Activated T-cell treated with anti-CD3 and anti-CD28 coated beads, Interleukin-2, amount 50 U/mL, for 24 hours (primary cell): ENCODE measurements around the gene DNAJC16.

Source experiments
- DNase-seq: peaks from one replicate; pipeline ENCODE4 v3.0.0-alpha.2; 2020
- H3K27ac Mint-ChIP-seq: 2 replicates; pipeline ENCODE4 v1.8.0; 2020; ENCODE audit warnings: mild to moderate bottlenecking, mixed read lengths
- H3K27me3 Mint-ChIP-seq: 2 replicates; pipeline ENCODE4 v1.8.0; 2020; ENCODE audit warnings: mixed read lengths
- H3K36me3 Mint-ChIP-seq: 2 replicates; pipeline ENCODE4 v1.8.0; 2020; ENCODE audit warnings: low read depth, mixed read lengths
- H3K4me1 Mint-ChIP-seq: 2 replicates; pipeline ENCODE4 v1.8.0; 2020; ENCODE audit warnings: low read depth, mixed read lengths
- H3K4me3 Mint-ChIP-seq: 2 replicates; pipeline ENCODE4 v1.8.0; 2020; ENCODE audit warnings: mild to moderate bottlenecking, moderate library complexity, mixed read lengths
- H3K9me3 Mint-ChIP-seq: 2 replicates; pipeline ENCODE4 v1.8.0; 2020; ENCODE audit warnings: mixed read lengths

Gene DNAJC16

DNA sequence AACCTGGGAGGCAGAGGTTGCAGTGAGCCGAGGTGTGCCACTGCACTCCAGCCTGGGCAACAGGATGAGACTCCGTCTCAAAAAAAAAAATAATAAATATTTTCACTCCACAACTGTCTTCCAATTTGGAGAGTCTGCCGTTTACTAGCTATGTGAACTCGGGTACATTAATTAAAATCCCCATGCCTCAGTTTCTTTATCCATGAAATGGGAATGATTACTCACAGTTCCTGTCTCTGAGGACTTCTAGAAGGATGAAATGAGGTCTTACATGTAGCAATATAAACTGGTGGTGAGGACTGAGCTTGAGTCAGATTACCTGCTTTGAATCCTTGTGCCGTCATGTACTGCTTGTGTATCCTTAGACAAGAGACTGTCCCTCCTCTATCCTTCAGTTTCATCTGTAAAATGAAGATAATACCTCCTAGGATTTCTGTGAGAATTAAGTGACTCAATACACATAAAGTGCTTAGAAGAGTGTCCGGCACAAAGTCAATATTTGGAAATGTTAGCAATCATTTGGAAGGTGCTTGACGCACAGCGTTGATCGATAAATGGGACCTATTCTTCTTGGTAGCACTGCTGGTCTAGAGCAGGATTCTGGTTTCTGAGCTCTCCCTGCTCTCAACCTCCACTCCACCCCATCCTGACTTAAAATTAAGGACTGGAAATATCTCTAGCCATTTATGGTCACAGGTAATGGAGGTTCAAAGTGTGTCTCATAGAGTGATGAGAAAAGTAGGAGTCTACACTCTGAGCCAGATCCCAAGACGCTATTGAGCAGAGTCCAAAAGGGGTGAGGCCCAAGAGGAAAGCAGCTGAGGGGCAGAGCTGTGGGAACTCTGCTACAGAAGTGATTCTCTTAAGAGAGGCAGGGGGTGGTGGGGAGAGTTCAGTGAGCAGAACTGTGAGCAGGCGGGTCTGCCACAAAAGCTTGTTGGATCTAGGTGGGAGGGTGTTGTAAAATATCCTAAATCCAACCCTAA lies 79.0 kb downstream of the DNAJC16 start:
- no peaks in the 10 kb centered on the region for H3K36me3 Mint-ChIP-seq
- H3K4me1 Mint-ChIP-seq = peaks cover 13% of the 10 kb centered on the region
- H3K4me3 Mint-ChIP-seq = no peak overlapping the region
- H3K9me3 Mint-ChIP-seq = peaks cover 7% of the 10 kb centered on the region
- no peak overlapping the region for H3K27ac Mint-ChIP-seq
- no peaks in the 10 kb centered on the region for H3K27me3 Mint-ChIP-seq
- no peak for DNase-seq

DNA sequence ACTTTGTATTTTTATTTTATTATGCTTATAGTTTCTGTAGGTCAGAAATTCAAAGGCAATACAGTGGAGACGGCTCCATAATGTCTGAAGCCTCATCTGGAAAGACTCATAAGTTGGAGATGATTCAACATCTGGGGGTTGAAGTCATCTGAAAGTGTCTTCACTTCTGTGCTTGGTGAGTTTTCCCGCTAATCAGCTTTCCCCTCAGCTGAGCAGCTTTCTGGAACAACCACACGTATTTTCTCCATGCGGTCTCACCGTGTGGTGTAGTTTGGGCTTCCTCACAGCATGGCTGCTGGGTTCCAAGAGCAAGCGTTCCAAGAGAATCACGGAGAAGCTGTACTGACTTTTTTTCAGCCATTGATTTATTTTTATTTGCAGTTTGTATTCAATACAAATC lies 83.0 kb downstream of the DNAJC16 start:
- Mint-ChIP-seq H3K27ac (no peak overlapping the region), H3K4me1 (no peaks in the 10 kb centered on the region), H3K27me3 (no peaks in the 10 kb centered on the region)

DNA sequence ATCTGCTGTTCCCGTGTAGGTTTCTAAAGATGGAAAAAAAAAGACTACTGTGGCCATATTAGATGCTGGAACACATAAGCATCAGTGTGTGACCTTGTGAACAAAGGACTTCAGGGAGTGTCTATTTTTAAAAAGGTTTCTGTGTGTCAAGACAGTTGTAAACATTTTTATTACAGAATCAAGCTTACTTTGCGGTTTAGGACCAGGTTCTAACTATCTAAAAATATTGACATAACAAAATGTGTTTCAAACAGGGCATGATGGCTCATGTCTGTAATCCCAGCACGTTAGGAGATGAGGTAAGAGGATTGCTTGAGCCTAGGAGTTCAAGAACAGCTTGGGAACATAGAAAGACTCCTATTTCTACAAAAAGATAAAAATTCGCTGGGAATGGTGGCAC lies 83.5 kb downstream of the DNAJC16 start:
- no peak for DNase-seq
- no peak overlapping the region for H3K4me3 Mint-ChIP-seq

More for the DNA sequence above, 83.0 kb downstream of the DNAJC16 start:
- H3K4me3 Mint-ChIP-seq = no peak overlapping the region
- H3K36me3 Mint-ChIP-seq = no peaks in the 10 kb centered on the region
- DNase-seq = no peak
- no peaks in the 10 kb centered on the region for H3K9me3 Mint-ChIP-seq

DNA sequence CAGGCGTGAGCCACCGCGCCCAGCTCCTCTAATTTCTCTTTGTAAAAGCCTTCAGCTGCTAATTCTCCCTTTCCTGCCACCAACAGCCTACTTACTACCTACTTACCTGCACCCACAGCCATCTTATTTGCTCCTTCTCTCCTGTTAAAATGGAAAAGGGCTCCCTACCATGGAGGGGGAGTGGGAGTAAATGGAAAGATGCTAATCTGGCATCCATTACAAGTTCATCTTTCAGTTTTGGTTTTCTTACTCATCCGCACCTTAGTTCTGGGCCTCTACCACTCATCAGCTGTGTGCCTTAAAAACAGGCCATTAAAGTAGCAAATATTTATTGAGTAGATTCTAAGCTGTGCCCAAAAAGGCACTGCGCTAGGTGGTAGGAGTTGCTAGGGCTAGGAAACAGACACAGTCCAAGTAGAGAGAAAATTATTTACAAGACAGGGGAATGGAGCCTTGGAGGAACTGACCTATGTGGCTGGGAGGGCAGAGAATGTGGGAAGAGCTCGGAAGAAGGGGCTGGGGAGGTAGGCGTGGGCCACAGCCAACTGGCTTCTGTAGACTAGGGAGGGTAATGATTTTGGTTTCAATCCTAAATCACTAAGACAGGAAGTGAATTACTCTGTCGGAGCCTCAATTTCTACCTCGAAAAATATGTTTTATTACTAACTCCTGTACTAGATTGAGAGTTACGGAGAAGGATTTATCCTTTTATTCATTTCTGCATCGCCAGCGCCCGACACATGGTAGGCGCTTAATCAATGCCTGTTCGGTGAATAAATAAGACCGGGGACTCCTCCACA lies 89.9 kb downstream of the DNAJC16 start:
- no peaks in the 10 kb centered on the region for H3K9me3 Mint-ChIP-seq
- H3K36me3 Mint-ChIP-seq = peaks cover 34% of the 10 kb centered on the region
- peak overlapping the region; percentile 96 for H3K27ac Mint-ChIP-seq
- H3K4me1 Mint-ChIP-seq = peaks cover 39% of the 10 kb centered on the region
- peak; percentile 42 for DNase-seq
- H3K27me3 Mint-ChIP-seq = no peaks in the 10 kb centered on the region
- peak overlapping the region; percentile 91 for H3K4me3 Mint-ChIP-seq

More for the DNA sequence above, 83.5 kb downstream of the DNAJC16 start:
- Mint-ChIP-seq H3K4me1 (no peaks in the 10 kb centered on the region), H3K9me3 (no peaks in the 10 kb centered on the region), H3K27me3 (no peaks in the 10 kb centered on the region), H3K36me3 (no peaks in the 10 kb centered on the region), H3K27ac (no peak overlapping the region)

DNA sequence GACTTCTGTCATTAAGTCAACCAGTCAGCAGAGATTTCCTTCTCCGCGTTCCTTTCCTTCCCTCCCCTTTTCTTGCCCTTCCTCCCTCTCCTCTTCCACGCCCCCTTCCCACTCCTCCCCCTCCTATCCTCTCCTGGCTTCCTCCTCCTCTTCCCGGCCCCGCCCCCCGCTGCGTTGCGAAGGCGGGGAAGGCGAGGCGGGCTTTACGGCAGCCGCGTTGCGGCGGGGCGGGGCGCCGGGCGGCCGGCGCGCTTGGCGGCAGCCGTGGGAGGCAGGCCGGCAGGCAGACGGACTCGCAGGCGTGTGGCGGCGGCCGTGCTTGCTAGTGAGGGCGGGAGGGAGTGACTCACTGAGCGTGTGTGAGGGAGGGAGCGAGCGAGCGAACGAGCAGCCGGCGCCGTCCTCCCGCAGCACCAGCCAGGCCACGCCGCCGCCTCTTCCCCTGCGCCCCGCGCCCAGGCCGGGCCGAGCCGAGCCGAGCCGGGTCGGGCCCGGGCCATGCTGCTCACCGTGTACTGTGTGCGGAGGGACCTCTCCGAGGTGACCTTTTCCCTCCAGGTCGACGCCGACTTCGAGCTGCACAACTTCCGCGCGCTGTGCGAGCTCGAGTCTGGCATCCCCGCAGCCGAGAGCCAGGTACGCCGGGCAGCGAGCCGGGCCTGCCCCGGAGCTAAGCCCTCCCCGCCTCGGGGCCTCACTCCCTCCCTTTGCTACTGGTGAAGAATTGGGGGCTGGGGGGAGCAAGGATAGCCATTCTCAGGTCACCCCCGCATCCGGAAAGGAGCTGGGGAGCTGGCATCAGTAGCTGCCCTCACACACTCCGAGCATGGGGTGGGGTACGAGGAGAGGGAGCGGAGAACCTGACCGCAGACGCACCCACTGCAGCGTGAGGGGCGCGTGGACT lies 90.8 kb downstream of the DNAJC16 start, which contains the start of gene DDI2:
Gene DDI2, plus strand, starts transcription at position 286 of the 904 bp plus-strand sequence. Its CDS starts 213 bp downstream, at position 499.
- Mint-ChIP-seq H3K9me3 (no peaks in the 10 kb centered on the region), H3K27me3 (no peaks in the 10 kb centered on the region), H3K4me1 (peaks cover 46% of the 10 kb centered on the region), H3K27ac (peak within 1 kb of the TSS; percentile 96), H3K4me3 (peak within 1 kb of the TSS; percentile 91), H3K36me3 (peaks cover 42% of the 10 kb centered on the region)
- DNase-seq = peak; percentile 95

DNA sequence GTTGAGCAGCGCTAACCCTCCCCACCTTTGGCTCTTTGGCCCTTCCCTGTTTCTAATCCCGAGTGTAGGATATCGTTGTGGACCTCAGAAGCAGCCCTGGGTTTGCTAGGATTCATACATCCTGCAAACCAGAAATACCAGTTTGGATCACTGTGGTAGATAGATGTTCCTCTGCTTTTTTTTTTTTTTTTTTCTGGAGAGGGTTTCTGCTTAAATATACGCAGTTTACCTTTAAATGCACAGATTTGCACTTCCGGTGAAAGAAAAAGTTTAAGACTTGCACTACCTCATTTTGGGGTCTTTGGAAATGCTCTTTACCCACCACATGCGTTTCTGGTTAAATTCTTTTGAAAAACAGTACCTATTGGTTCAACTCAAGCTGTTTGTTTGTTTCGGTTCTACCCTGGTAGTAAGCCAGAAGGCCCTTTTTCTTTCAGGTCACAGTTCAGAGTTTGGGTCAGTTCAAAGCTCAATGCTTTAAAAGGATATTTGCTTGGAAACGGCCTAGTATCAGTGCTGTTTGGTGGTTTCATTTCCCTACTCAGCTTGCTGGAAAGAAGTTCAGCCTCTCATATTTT lies 91.5 kb downstream of the DNAJC16 start:
- Mint-ChIP-seq H3K4me1 (peaks cover 53% of the 10 kb centered on the region), H3K27me3 (no peaks in the 10 kb centered on the region), H3K4me3 (peak overlapping the region; percentile 91), H3K36me3 (peaks cover 48% of the 10 kb centered on the region), H3K27ac (peak overlapping the region; percentile 96), H3K9me3 (no peaks in the 10 kb centered on the region)
- DNase-seq = no peak

DNA sequence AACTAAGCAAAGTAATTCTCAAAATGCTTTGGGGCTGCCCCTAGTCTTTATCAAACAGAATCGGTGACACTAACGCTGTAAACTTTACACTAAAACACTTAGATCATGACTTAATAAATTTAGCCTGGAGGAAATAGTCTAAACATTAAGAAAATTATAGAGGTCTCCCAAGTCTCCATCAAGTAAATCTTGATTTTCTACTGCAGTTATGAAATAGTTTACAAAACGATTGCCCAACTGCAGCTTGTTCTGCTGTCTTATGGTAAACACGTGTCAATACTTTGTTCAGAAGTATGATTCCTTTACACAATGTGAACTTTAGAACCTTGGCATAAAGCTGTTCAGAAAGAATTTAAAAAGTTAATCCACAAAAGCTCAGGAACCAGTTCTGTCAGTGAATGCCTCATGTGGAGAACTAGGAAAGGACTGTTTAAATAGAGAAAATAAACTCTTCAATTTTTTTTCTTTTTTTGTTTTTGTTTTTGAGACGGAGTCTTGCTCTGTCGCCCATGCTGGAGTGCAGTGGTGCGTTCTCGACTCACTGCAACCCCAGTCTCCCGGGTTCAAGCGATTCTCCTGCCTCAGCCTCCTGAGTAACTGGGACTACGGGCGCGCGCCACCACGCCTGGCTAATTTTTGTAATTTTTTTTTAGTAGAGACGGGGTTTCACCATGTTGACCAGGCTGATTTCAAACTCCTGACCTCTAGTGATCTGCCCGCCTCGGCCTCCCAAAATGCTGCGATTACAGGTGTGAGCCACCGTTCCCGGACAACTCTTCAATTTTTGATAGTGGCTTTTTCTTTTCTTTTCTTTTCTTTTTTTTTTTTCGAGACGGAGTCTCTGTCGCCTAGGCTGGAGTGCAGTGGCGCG lies 92.2 kb downstream of the DNAJC16 start:
- no peak for DNase-seq
- Mint-ChIP-seq H3K27ac (peak overlapping the region; percentile 96), H3K36me3 (peaks cover 49% of the 10 kb centered on the region), H3K27me3 (no peaks in the 10 kb centered on the region), H3K4me1 (peaks cover 53% of the 10 kb centered on the region), H3K9me3 (no peaks in the 10 kb centered on the region), H3K4me3 (peak overlapping the region; percentile 91)

DNA sequence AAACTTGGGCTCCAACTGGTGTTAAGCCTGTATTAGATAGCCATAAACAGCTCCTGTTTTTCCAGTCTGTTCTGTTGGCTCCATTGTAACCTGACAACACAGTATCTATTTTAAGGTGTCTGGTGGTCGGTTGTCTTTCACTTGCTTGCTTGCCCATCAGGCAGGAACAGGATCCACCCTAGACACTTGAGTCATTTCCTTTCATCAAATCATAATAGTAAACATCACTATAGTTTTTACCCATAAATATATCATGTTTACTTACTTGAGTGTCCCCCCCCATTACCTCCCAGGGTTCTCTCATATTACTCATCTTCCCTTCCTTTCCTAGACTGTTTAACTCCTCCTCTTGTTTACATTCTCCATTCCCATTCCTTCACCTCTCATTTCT lies 93.5 kb downstream of the DNAJC16 start:
- peak overlapping the region; percentile 62 for H3K4me3 Mint-ChIP-seq
- H3K27me3 Mint-ChIP-seq = no peaks in the 10 kb centered on the region

DNA sequence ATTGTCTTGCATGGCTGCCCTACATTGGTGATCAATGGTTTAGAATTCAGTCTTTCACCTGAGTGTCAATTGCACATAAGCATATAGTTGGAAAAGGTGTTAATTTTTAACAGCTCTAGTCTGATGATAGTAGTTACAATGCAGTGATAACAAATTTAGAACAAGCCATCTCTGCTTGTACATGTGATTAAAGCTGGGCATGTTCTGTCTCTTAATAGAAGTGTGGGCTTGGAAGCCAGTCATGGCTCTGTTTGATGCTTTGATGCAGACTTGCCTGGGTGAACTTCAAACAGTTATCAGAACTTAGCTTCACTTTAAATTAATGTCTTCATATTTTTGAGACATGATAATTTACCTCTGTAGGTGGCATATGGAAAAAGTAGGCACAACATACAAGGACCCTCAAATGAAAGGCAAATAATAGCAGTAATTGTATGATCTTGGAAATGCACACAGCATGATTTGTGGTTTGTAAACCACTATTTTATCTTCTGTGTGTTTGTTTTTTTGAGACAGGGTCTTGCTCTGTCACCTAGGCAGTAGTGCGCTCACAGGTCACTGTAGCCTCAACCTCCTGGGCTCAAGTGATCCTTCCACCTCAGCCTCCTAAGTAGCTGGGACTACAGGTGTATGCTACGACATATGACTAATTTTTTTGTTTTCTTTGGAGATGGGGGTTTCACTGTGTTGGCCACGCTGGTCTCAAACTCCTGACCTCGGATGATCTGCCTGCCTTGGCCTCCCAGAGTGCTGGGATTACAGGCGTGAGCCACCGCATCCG lies 94.4 kb downstream of the DNAJC16 start:
- no peak overlapping the region for H3K27ac Mint-ChIP-seq
- H3K36me3 Mint-ChIP-seq = peaks cover 66% of the 10 kb centered on the region
- H3K27me3 Mint-ChIP-seq = no peaks in the 10 kb centered on the region
- no peak for DNase-seq
- H3K9me3 Mint-ChIP-seq = no peaks in the 10 kb centered on the region
- H3K4me1 Mint-ChIP-seq = peaks cover 70% of the 10 kb centered on the region
- peak overlapping the region; percentile 41 for H3K4me3 Mint-ChIP-seq

More for the DNA sequence above, 93.5 kb downstream of the DNAJC16 start:
- no peak for DNase-seq
- H3K9me3 Mint-ChIP-seq = no peaks in the 10 kb centered on the region
- H3K4me1 Mint-ChIP-seq = peaks cover 64% of the 10 kb centered on the region
- H3K27ac Mint-ChIP-seq = peak overlapping the region; percentile 30
- peaks cover 57% of the 10 kb centered on the region for H3K36me3 Mint-ChIP-seq

DNA sequence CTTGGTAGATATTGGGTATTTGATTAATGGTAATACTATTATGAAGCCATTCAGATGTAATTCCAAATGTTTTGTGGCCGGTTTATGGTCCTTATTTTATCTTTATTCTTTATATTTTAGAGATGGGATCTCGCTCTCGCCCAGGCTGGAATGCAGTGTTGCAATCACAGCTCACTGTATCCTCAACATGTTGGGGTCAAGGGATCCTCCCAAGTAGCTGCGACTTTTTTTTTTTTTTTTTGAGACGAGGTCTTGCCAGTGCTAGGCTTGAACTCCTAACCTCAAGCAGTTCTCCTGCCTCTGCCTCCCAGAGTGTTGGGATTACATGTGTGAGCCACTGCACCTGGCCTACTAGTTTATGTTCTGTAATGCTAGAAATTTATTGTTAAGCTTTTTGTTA lies 95.3 kb downstream of the DNAJC16 start:
- DNase-seq = no peak
- H3K4me3 Mint-ChIP-seq = no peak overlapping the region
- H3K4me1 Mint-ChIP-seq = peaks cover 70% of the 10 kb centered on the region
- no peaks in the 10 kb centered on the region for H3K9me3 Mint-ChIP-seq
- peak overlapping the region; percentile 72 for H3K27ac Mint-ChIP-seq
- no peaks in the 10 kb centered on the region for H3K27me3 Mint-ChIP-seq
- peaks cover 75% of the 10 kb centered on the region for H3K36me3 Mint-ChIP-seq

DNA sequence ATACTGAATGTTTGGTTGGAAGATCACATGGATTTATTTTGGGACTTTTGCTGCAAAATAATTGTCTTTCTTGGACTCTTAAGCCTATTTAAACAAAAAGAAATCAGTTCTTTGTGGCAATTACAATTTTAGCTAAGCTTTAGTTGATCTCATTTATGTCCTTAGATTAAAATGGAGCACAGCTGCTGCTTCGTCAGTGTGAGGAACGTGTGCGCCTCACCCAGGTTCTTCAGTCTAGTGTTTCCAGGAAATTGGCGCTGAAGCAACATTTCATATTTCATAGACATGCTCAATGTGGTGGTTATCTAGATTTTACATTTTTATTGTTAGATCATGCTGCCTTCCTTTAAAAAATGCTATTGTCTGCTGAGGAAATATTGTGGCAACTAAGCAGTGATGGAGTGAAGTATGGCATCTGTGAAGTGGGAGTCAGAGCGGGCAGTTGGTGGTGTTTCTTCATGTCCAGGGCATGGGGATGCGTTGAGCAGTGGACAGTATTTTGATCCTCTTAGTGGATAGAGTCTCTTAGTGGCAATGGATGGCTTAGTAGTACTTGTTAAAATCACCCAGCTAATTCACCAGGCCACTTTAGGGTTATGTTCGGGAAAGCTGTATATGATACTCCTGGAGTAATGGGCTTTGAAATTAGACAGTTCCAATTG lies 96.2 kb downstream of the DNAJC16 start:
- H3K9me3 Mint-ChIP-seq = no peaks in the 10 kb centered on the region
- no peak overlapping the region for H3K4me3 Mint-ChIP-seq
- H3K27me3 Mint-ChIP-seq = no peaks in the 10 kb centered on the region
- H3K4me1 Mint-ChIP-seq = peaks cover 78% of the 10 kb centered on the region
- peaks cover 82% of the 10 kb centered on the region for H3K36me3 Mint-ChIP-seq
- peak overlapping the region; percentile 18 for H3K27ac Mint-ChIP-seq
- DNase-seq = no peak

DNA sequence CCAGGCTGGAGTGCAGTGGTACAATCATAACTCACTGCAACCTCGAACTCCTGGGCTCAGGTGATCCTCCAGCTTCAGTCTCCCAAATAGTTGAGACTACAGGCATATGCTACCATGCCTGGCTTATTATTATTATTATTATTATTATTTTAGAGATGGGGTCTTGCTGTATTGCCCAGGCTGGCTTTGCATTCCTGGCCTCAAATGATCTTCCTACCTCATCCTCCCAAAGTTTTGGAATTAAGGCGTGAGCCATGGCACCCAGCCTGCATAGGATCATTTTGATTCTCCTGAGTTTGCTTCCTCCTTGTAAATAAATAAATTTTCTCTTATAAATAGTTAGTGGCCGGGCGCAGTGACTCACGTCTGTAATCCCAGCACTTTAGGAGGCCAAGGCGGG lies 96.8 kb downstream of the DNAJC16 start:
- no peak overlapping the region for H3K4me3 Mint-ChIP-seq
- no peaks in the 10 kb centered on the region for H3K27me3 Mint-ChIP-seq
- peaks cover 82% of the 10 kb centered on the region for H3K36me3 Mint-ChIP-seq
- H3K9me3 Mint-ChIP-seq = no peaks in the 10 kb centered on the region
- DNase-seq = no peak
- H3K4me1 Mint-ChIP-seq = peaks cover 80% of the 10 kb centered on the region
- no peak overlapping the region for H3K27ac Mint-ChIP-seq
